ENCODE data around the gene USF2. TPM values are rescaled to one million over a fixed set of nuclear protein-coding genes. Genes with fewer than 3 reads are reported as not detected.
A peak's percentile ranks its signal among the peaks of the same experiment; 100 is the strongest.

USF2 gene
- total RNA-seq, 1 experiment from 2014 or later = 123 TPM

DNA sequence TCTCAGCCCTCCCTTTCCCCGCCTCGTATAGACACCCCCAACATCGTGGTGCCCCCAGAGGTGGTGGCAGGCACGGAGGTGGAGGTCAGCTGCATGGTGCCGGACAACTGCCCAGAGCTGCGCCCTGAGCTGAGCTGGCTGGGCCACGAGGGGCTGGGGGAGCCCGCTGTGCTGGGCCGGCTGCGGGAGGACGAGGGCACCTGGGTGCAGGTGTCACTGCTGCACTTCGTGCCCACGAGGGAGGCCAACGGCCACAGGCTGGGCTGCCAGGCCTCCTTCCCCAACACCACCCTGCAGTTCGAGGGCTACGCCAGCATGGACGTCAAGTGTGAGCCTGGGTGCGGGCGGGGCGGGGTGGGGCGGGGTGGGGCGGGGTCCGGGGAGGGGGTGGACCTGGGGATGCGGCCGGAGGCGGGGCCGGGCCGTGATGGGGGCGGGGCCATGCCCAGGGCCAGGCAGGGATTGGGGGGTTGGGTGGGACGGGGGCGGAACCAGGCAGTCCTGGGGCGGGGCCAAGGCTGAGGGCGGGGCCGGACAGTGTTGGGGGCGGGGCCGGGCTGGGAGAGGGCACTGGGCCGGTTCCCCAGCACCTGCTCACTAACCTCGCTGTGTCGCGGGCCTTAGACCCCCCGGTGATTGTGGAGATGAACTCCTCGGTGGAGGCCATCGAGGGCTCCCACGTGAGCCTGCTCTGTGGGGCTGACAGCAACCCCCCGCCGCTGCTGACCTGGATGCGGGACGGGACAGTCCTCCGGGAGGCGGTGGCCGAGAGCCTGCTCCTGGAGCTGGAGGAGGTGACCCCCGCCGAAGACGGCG lies 31.0 kb downstream of the USF2 start:
- no peak overlapping the region for H3K27ac Mint-ChIP-seq
- peak; percentile 76 for DNase-seq
- TF ChIP-seq, protein P1, sequence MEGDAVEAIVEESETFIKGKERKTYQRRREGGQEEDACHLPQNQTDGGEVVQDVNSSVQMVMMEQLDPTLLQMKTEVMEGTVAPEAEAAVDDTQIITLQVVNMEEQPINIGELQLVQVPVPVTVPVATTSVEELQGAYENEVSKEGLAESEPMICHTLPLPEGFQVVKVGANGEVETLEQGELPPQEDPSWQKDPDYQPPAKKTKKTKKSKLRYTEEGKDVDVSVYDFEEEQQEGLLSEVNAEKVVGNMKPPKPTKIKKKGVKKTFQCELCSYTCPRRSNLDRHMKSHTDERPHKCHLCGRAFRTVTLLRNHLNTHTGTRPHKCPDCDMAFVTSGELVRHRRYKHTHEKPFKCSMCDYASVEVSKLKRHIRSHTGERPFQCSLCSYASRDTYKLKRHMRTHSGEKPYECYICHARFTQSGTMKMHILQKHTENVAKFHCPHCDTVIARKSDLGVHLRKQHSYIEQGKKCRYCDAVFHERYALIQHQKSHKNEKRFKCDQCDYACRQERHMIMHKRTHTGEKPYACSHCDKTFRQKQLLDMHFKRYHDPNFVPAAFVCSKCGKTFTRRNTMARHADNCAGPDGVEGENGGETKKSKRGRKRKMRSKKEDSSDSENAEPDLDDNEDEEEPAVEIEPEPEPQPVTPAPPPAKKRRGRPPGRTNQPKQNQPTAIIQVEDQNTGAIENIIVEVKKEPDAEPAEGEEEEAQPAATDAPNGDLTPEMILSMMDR (conservative IDR thresholded peaks at IDR 0.05) = no peak

More for the DNA sequence above, 31.0 kb downstream of the USF2 start:
- Histone ChIP-seq H3K23ac (ENCODE audit: insufficient read length, low read depth, low read length) (no peak overlapping the region), H3K79me2 (ENCODE audit: insufficient read depth, low read length) (no peaks in the 10 kb centered on the region), H3K56ac (ENCODE audit: insufficient read length, low read depth, low read length) (no peak overlapping the region), H4K20me1 (ENCODE audit: control insufficient read depth, insufficient read depth, insufficient read length) (no peaks in the 10 kb centered on the region), H3K9me3 (ENCODE audit: control insufficient read depth, low read depth, low read length) (no peaks in the 10 kb centered on the region), H3K27me3 (ENCODE audit: insufficient read depth, low read length) (no peaks in the 10 kb centered on the region), H2BK15ac (ENCODE audit: low read depth, low read length) (no peak overlapping the region), H3K14ac (ENCODE audit: insufficient read depth, low read length) (no peak overlapping the region), H2BK120ac (ENCODE audit: low read depth, low read length, poor library complexity, severe bottlenecking) (no peak overlapping the region), H4K8ac (replicated peaks; ENCODE audit: insufficient read length, low read depth, low read length) (no peak overlapping the region), H3K4me2 (ENCODE audit: insufficient read depth, insufficient read length, low read length) (no peak overlapping the region), H3K4ac (ENCODE audit: low read depth, low read length) (no peak overlapping the region), H2BK12ac (ENCODE audit: insufficient read length, low read depth, low read length) (no peak overlapping the region), H3K9ac (ENCODE audit: extremely low read depth, insufficient read length, low read length) (no peak overlapping the region), H2AK5ac (ENCODE audit: insufficient read length, low read length) (no peak overlapping the region), H3K18ac (ENCODE audit: insufficient read length, low read depth, low read length) (no peak overlapping the region), H4K5ac (ENCODE audit: insufficient read length, low read depth, low read length) (no peak overlapping the region), H3T11ph (ENCODE audit: low read length) (no peak overlapping the region), H3K4me1 (ENCODE audit: insufficient read depth, low read length) (no peaks in the 10 kb centered on the region), H2BK5ac (ENCODE audit: insufficient read length, low read length) (no peak overlapping the region), H3K27ac (ENCODE audit: insufficient read length, low read depth, low read length) (no peak overlapping the region), H2AFZ (ENCODE audit: low read length) (no peak overlapping the region), H3K79me1 (ENCODE audit: insufficient read depth, low read depth, low read length, poor library complexity, severe bottlenecking) (no peaks in the 10 kb centered on the region), H3K23me2 (ENCODE audit: insufficient read length, low read depth, low read length, poor library complexity, severe bottlenecking) (no peaks in the 10 kb centered on the region), H4K91ac (ENCODE audit: insufficient read length, low read depth, low read length) (no peak overlapping the region), H2BK20ac (ENCODE audit: low read depth, low read length, poor library complexity, severe bottlenecking) (no peak overlapping the region)
- Mint-ChIP-seq H3K27me3 (ENCODE audit: low read depth) (peaks cover 1% of the 10 kb centered on the region; the same call in 1 of the 2 replicates), H3K4me3 (no peak overlapping the region), H3K36me3 (ENCODE audit: insufficient read depth in 1 of 3, low read depth in 3 of 3) (no peaks in the 10 kb centered on the region), H3K9me3 (no peaks in the 10 kb centered on the region), H3K4me1 (peaks cover 0 to 5% of the 10 kb centered on the region in 2 experiments; a peak in 3 of 4 replicates)
- WGBS (ENCODE audit: extremely low coverage, insufficient read length, low lambda C conversion rate) = no CpG with 5 or more reads among the region's 55 CpGs
